Measurements from ENCODE around the gene GPR78. TPM values are rescaled to one million over a fixed set of nuclear protein-coding genes. Genes with fewer than 3 reads are reported as not detected.

GPR78 gene
- polyA plus RNA-seq, 3 donors, result 0.01 TPM; not detected in 2

- 68 to 100% (median 96%) methylated on average over 1 of the region's 1 CpG for WGBS, 3 donors
Measured at GRCh38 chr4:8605289-8605688, 25.1 kb downstream of the GPR78 start.

GRCh38 chr4:8606476-8606875 is 26.3 kb downstream of the GPR78 start:
- WGBS, 3 donors, result 72 to 84% (median 81%) methylated on average over 26 of the region's 26 CpGs
- no peak overlapping the region for H3K27ac ChIP-seq (ENCODE audit: low read depth, low read length)

More at GRCh38 chr4:8605289-8605688, 25.1 kb downstream of the GPR78 start:
- no peak overlapping the region for H3K27ac ChIP-seq (ENCODE audit: low read depth, low read length)

DNA sequence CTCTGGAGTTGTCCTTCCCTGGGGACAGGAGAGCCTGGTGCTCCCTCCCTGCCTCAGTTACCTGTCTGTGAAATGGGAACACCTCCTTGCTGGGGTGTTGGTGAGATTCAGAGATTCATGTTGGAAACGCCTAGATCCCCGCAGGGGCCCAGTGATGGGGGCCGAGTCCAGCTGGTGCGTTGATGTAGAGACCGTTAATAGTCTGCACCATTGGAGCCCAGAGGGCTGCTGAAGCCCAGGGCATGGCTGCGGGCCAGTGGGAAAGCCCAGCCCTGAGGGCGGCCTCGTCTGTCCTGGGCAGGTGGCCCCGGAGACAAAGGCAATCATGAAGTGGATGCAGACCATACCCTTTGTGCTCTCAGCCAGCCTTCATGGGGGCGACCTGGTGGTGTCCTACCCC is 26.8 kb downstream of the GPR78 start:
- 65 to 74% (median 74%) methylated on average over 10 of the region's 10 CpGs for WGBS, 3 donors
- H3K27ac ChIP-seq (ENCODE audit: low read depth, low read length), result no peak overlapping the region

DNA sequence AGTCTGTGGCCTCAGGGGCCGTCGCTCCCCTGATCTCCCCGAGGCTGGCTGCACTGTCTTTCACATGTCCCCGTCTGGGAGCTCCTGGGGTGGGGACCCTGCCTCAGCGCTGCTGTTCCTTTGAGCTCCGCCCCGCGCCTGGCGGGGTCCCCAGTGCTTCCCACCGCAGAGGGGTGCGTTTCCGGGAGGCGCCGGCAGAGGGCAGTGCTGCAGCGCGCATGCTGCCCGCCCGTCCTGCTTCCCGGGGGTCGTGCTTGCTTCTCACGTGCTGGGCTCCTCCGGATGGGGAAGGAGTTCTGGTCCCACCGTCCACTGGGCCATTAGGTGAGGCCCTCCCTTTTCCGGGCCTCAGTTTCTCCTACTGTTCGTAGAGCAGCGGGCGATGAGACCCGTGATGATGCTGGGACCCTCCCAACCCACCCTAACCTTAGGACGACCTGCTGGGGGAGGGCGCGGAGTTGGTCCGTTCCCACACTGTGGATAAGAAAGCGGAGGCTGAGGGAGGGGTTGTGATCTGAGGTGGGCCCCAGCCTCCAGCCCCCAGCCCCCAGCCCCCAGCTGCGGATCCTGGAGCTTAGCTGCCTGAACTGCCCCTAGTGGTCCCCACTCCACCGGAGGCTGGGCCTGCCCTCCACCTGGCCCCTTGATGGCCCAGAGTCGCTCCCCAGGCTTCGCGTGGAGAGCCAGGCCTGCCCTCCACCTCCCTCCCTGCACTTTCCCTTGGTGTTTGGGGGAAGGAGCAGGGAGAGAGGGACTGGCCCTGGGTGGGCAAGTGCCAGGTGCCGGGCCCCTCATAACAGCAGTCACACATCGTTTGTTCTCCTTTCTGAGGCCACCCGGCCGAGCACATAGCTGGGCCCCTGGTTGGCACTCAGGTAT is 27.6 kb downstream of the GPR78 start:
- WGBS, 3 donors, result 13 to 23% (median 23%) methylated on average over 41 to 42 of the region's 42 CpGs
- no peak overlapping the region for H3K27ac ChIP-seq (ENCODE audit: low read depth, low read length)

GRCh38 chr4:8608714-8609391 is 28.7 kb downstream of the GPR78 start:
- H3K27ac ChIP-seq (ENCODE audit: low read depth, low read length), result no peak overlapping the region
- WGBS, 3 donors, result 66 to 91% (median 75%) methylated on average over 5 of the region's 5 CpGs

- 71 to 88% (median 71%) methylated on average over 6 of the region's 6 CpGs for WGBS, 3 donors
Measured at GRCh38 chr4:8609406-8609805, 29.2 kb downstream of the GPR78 start.

GRCh38 chr4:8609824-8610350 is 29.7 kb downstream of the GPR78 start:
- H3K27ac ChIP-seq (ENCODE audit: low read depth, low read length), result no peak overlapping the region
- 61 to 66% (median 64%) methylated on average over 9 of the region's 9 CpGs for WGBS, 3 donors

More at GRCh38 chr4:8609406-8609805, 29.2 kb downstream of the GPR78 start:
- no peak overlapping the region for H3K27ac ChIP-seq (ENCODE audit: low read depth, low read length)

- H3K27ac ChIP-seq (ENCODE audit: low read depth, low read length), result no peak overlapping the region
- WGBS, 3 donors, result 55 to 78% (median 73%) methylated on average over 8 of the region's 8 CpGs
Measured at GRCh38 chr4:8610858-8611616, 30.8 kb downstream of the GPR78 start.

- H3K27ac ChIP-seq (ENCODE audit: low read depth, low read length), result no peak overlapping the region
- WGBS, 3 donors, result 82 to 90% (median 89%) methylated on average over 8 of the region's 8 CpGs
Measured at GRCh38 chr4:8612646-8613045, 32.5 kb downstream of the GPR78 start.

- no peak overlapping the region for H3K27ac ChIP-seq (ENCODE audit: low read depth, low read length)
- 78 to 91% (median 90%) methylated on average over 35 of the region's 35 CpGs for WGBS, 3 donors
Measured at GRCh38 chr4:8613421-8614364, 33.5 kb downstream of the GPR78 start.

GRCh38 chr4:8614365-8615193 is 34.4 kb downstream of the GPR78 start:
- WGBS, 3 donors, result 65 to 83% (median 77%) methylated on average over 22 of the region's 22 CpGs
- H3K27ac ChIP-seq (ENCODE audit: low read depth, low read length), result no peak overlapping the region

- 82 to 88% (median 82%) methylated on average over 13 of the region's 13 CpGs for WGBS, 3 donors
- no peak overlapping the region for H3K27ac ChIP-seq (ENCODE audit: low read depth, low read length)
Measured at GRCh38 chr4:8615366-8615765, 35.2 kb downstream of the GPR78 start.

DNA sequence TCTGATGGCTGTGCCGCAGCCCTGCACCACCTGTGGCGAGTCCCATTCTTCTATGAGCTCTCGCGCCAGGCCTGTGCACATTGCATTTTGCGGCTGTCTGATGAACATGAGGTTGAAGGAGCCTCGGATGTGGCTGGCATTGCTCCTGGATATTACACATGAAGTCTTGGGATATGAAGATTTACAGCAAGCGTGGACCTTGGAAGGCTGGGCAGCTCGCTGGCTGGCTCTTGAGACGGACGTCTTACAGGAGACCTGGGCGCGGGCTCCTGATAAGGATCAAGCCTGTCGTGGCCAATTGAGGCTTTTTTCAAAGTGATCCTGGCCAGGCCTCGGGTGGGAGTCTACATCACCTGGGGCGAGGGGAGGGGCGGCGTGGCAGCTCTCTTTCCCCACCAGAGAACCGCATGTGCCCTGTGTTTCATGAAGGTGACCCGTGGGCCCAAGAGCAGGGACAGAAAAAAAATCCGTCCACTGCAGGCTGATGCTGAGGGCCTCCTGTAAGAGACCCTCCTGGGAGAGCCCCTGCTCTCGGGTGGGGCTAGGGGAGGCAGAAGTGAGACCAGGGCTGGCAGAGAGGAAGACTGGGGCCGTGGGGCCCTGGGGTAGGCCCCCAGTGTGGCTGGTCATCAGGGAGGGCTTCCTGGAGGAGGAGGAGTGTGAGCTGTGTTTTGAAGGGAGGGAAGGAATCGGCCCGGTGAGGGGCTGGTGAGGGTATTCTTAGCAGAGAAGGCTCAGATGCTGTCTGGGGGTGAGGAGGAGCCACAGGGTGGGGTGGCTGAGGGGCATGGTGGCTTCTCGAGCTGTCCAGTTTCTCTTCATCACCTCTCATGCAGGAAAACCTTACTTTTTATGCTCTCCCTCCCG is 36.0 kb downstream of the GPR78 start:
- WGBS, 3 donors, result 77 to 81% (median 80%) methylated on average over 26 of the region's 26 CpGs
- no peak overlapping the region for H3K27ac ChIP-seq (ENCODE audit: low read depth, low read length)

DNA sequence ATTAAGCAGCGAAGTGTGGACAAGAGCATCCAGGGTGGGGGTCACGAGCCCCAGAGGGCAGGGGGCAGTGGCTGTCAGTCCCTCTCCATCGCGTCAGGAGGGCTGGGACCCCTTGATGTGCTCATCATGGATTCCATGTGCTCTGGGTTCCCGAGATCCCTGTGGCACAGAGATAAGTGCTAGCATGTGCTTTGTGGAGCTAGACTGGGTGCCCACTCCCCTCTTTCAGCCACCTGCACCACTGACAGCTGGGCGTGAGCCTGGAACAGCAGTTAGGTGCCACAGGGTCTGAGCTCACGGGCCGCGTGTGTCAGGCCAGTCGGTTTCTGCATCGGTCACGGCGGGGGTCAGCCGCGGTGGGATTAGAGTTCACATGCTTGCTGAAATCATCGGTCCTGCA is 36.6 kb downstream of the GPR78 start:
- WGBS, 3 donors, result 67 to 77% (median 69%) methylated on average over 16 of the region's 16 CpGs
- no peak overlapping the region for H3K27ac ChIP-seq (ENCODE audit: low read depth, low read length)

GRCh38 chr4:8617486-8618040 is 37.4 kb downstream of the GPR78 start:
- 58 to 72% (median 62%) methylated on average over 21 of the region's 21 CpGs for WGBS, 3 donors
- no peak overlapping the region for H3K27ac ChIP-seq (ENCODE audit: low read depth, low read length)

GRCh38 chr4:8618421-8618820 is 38.2 kb downstream of the GPR78 start:
- 82 to 85% (median 82%) methylated on average over 15 of the region's 15 CpGs for WGBS, 3 donors
- no peak overlapping the region for H3K27ac ChIP-seq (ENCODE audit: low read depth, low read length)

All from adipose tissue (tissue), 3 donors.